Measurements from ENCODE around the gene TNS2. TPM values are rescaled to one million over a fixed set of nuclear protein-coding genes. Genes with fewer than 3 reads are reported as not detected.

Gene TNS2
- total and polyA plus RNA-seq, 9 of the 15 experiments (the other 6 are each of a cell fraction or from before 2014, with no cell fraction given), result 0.28 to 3.1 (median 1.2) TPM; not detected in 1

- TF ChIP-seq ZNF639 (CRISPR knock-in tag; conservative IDR thresholded peaks at IDR 0.05 in 1 of 2, IDR thresholded peaks at IDR 0.05 in 1 of 2) (no peak), ATF6 (CRISPR knock-in tag; IDR thresholded peaks at IDR 0.05) (no peak), BMI1 (IDR thresholded peaks at IDR 0.05; ENCODE audit: low read length) (no peak), ZNF764 (CRISPR knock-in tag; IDR thresholded peaks at IDR 0.05; ENCODE audit: low read depth) (no peak), PCBP2 (IDR thresholded peaks at IDR 0.05; ENCODE audit: low read depth, low read length, poor library complexity, severe bottlenecking) (no peak), ZNF507 (tag; conservative IDR thresholded peaks at IDR 0.05) (no peak), ARID4B (CRISPR knock-in tag; IDR thresholded peaks at IDR 0.05) (no peak), ZNF197 (CRISPR knock-in tag; IDR thresholded peaks at IDR 0.05; ENCODE audit: low read depth) (no peak), KDM2B (CRISPR knock-in tag; IDR thresholded peaks at IDR 0.05) (no peak), SMAD1 (IDR thresholded peaks at IDR 0.05; ENCODE audit: low read depth, low read length, partially characterized antibody) (no peak), CEBPZ (IDR thresholded peaks at IDR 0.05; ENCODE audit: borderline replicate concordance, low read depth, low read length) (no peak)
These were observed 49.4 kb downstream of the TNS2 start (continued) for GRCh38 chr12:53099071-53099882.
